GM12878 (cell line): ENCODE measurements around the gene GRK1. TPM values are rescaled to one million over a fixed set of nuclear protein-coding genes. Genes with fewer than 3 reads are reported as not detected.

Experiments used
- ATAC-seq: fragments of 200-7000 bp; cut with Tn5 transposase; 3 replicates; pipeline ENCODE4 v1.9.1; 2020; ENCODE audit warnings: mild to moderate bottlenecking, moderate library complexity
- BruUV-seq: library from RNA; stranded (reverse); fragments of 400-500 nt; replicated peaks from 2 replicates; lab custom pipeline; 2021; lab: Mats Ljungman, UMichigan
- CTCF ChIA-PET: fragments of 300-600 bp; sonication (Branson Sonifier 250); formaldehyde crosslinking; extraction: SDS; loops from one replicate; lab custom pipeline; 2021; ENCODE audit warnings: inconsistent platforms; lab: Yijun Ruan, JAX
- POLR2A ChIA-PET: fragments of 350-600 bp; formaldehyde crosslinking; extraction: SDS; loops from one replicate; lab custom pipeline; 2021; ENCODE audit warnings: inconsistent platforms; lab: Charles Lee
- RAD21 ChIA-PET: fragments of 300-600 bp; sonication (Branson Sonifier 250); formaldehyde crosslinking; loops from one replicate; lab custom pipeline; 2023; ENCODE audit warnings: antibody characterized with exemption; ENCODE audit not compliant: unreplicated experiment; lab: Charles Lee
- SMC1A ChIA-PET: fragments of 300-600 bp; sonication (Branson Sonifier 250); formaldehyde crosslinking; loops from one replicate; lab custom pipeline; 2023; ENCODE audit not compliant: unreplicated experiment, uncharacterized antibody; lab: Charles Lee
- DNase-seq: peaks from one replicate; pipeline ENCODE4 v3.0.0-alpha.2; 2011; ENCODE audit warnings: low read depth, low spot score
- FAIRE-seq: peaks from 3 replicates; lab custom pipeline; 2011; peaks lifted over from hg19 to GRCh38; lab: Jason Lieb, UNC
- H2AFZ ChIP-seq: 2 replicates; pipeline ENCODE4 v1.6.0; 2011; ENCODE audit warnings: low read depth, low read length, control low read depth; ENCODE audit not compliant: control insufficient read depth
- H3K27ac ChIP-seq: 2 replicates; pipeline ENCODE4 v1.5.1; 2011; ENCODE audit warnings: control low read depth; ENCODE audit not compliant: control insufficient read depth, insufficient read depth
- H3K27me3 ChIP-seq, 2 experiments: replicated peaks in 1 of 2; 2 replicates each; pipeline versions ENCODE4 v1.6.0 to v1.6.1; 2011; ENCODE audit warnings: low read length in 1 of 2; ENCODE audit not compliant: control insufficient read depth in 2 of 2, insufficient read depth in 2 of 2
- H3K36me3 ChIP-seq, 2 experiments: 2 replicates each; pipeline ENCODE4 v1.5.1; 2011; ENCODE audit warnings: low read length in 1 of 2; ENCODE audit not compliant: control insufficient read depth in 2 of 2, insufficient read depth in 2 of 2
- H3K4me1 ChIP-seq: 2 replicates; pipeline ENCODE4 v1.6.1; 2011; ENCODE audit warnings: mild to moderate bottlenecking, low read length, moderate library complexity, mixed read lengths; ENCODE audit not compliant: control insufficient read depth, insufficient read depth
- H3K4me2 ChIP-seq: 2 replicates; pipeline ENCODE4 v1.6.0; 2011; ENCODE audit warnings: control low read depth; ENCODE audit not compliant: control insufficient read depth, insufficient read depth
- H3K4me3 ChIP-seq: fragments of 200-600 bp; sonication (generic); 2 replicates; pipeline ENCODE4 v1.5.1; 2016
- H3K79me2 ChIP-seq: 2 replicates; pipeline ENCODE4 v1.6.0; 2011; ENCODE audit warnings: low read length; ENCODE audit not compliant: control insufficient read depth, insufficient read depth
- H3K9ac ChIP-seq: 2 replicates; pipeline ENCODE4 v1.8.0; 2011; ENCODE audit warnings: low read length, control low read depth, mixed read lengths; ENCODE audit not compliant: control insufficient read depth, insufficient read depth
- H3K9me3 ChIP-seq: replicated peaks from 3 replicates; pipeline ENCODE4 v1.5.1; 2011; ENCODE audit warnings: mild to moderate bottlenecking, low read length; ENCODE audit not compliant: control insufficient read depth, insufficient read depth
- H4K20me1 ChIP-seq: 2 replicates; pipeline ENCODE4 v1.6.0; 2011; ENCODE audit not compliant: control insufficient read depth, insufficient read depth
- BACH1 ChIP-seq: fragments of 450-650 bp; IDR thresholded peaks from 2 replicates; pipeline ENCODE4 v1.6.1; 2017; ENCODE audit warnings: mild to moderate bottlenecking, borderline replicate concordance
- CREM ChIP-seq: IDR thresholded peaks from 2 replicates; pipeline ENCODE4 v1.6.1; 2014; ENCODE audit warnings: antibody characterized with exemption, low read depth
- GATAD2B ChIP-seq: fragments of 450-650 bp; conservative IDR thresholded peaks from 2 replicates; pipeline ENCODE4 v1.6.1; 2017; ENCODE audit warnings: low read depth, mild to moderate bottlenecking, moderate library complexity
- HDGF ChIP-seq: fragments of 450-650 bp; IDR thresholded peaks from 2 replicates; pipeline ENCODE4 v1.6.1; 2016; ENCODE audit warnings: antibody characterized with exemption
- NFYA ChIP-seq: IDR thresholded peaks from 2 replicates; pipeline ENCODE4 v1.6.1; 2011; ENCODE audit warnings: low read depth, mild to moderate bottlenecking, low read length, improper control_type of control experiment, borderline replicate concordance
- POLR2AphosphoS2 ChIP-seq: IDR thresholded peaks from 2 replicates; pipeline ENCODE4 v1.6.1; 2011; ENCODE audit warnings: low read depth, mild to moderate bottlenecking, low read length, improper control_type of control experiment, moderate library complexity
- TAF1 ChIP-seq: IDR thresholded peaks from 2 replicates; pipeline ENCODE4 v1.6.1; 2011; ENCODE audit warnings: mild to moderate bottlenecking, low read depth, low read length, borderline replicate concordance
- TBL1XR1 ChIP-seq: IDR thresholded peaks from 2 replicates; pipeline ENCODE4 v1.6.1; 2012; ENCODE audit warnings: low read depth, low read length, improper control_type of control experiment
- WGBS: methylation state at CpG from one replicate; pipeline ENCODE4 v1.1.6; 2016; ENCODE audit warnings: low lambda C conversion rate; ENCODE audit not compliant: insufficient replicate concordance, insufficient coverage; ENCODE audit errors: missing lambda C conversion rate; 5-methylcytosine and 5-hydroxymethylcytosine counted together
- in situ Hi-C: fragments of 300-500 bp; cut with MboI; formaldehyde crosslinking; loops from 9 replicates; pipeline ENCODE4 v1.14.3; 2018; ENCODE audit warnings: mixed read lengths
- intact Hi-C: fragments of 100-400 bp; cut with micrococcal nuclease; formaldehyde crosslinking; loops from one replicate; pipeline ENCODE4 v1.14.2; 2022; ENCODE audit not compliant: unreplicated experiment
- polyA plus RNA-seq, 11 experiments: library from polyadenylated mRNA; depleted of rRNA in 4 of 11; unstranded in 6 of 11; stranded (reverse) in 5 of 11; fragments of >200 nt; fragmentation: Nextera tagmentation in 4 of 11; fragmentation: Illumina TruSeq in 1 of 11; extraction: Ambion mirVana in 4 of 11; extraction: Trizol in 1 of 11; gene quantifications; 1 replicate in 1 of 11; 2 replicates in 10 of 11; pipeline versions ENCODE4 v1.2.1 to v1.2.3, GENCODE V29; 2011 to 2016; ENCODE audit warnings: inconsistent platforms in 2 of 11, missing spikeins in 2 of 11, low read depth in 1 of 11
- total RNA-seq, 4 experiments: library from RNA; depleted of rRNA in 3 of 4; stranded (reverse); fragments of >200 nt in 3 of 4; fragmentation: Illumina TruSeq in 1 of 4; extraction: Trizol in 1 of 4; gene quantifications; 2 replicates each; pipeline versions ENCODE4 v1.2.1 to v1.2.3, GENCODE V29; 2013 to 2021
- TF ChIP-seq, protein P1 (sequence below): IDR thresholded peaks from 2 replicates; pipeline ENCODE4 v1.6.1; 2011; ENCODE audit warnings: low read depth, mild to moderate bottlenecking, low read length, moderate library complexity, borderline replicate concordance; ENCODE audit errors: extremely low read depth
- TF ChIP-seq, protein P2 (sequence below): IDR thresholded peaks from 2 replicates; pipeline ENCODE4 v1.6.1; 2012; ENCODE audit warnings: low read length, inconsistent platforms
- TF ChIP-seq, protein P3 (sequence below): fragments of 450-650 bp; IDR thresholded peaks from 2 replicates; pipeline ENCODE4 v1.6.1; 2016; ENCODE audit warnings: mild to moderate bottlenecking, moderate library complexity, borderline replicate concordance
- TF ChIP-seq, protein P4 (sequence below): fragments of 450-650 bp; IDR thresholded peaks from 2 replicates; pipeline ENCODE4 v1.6.1; 2018; ENCODE audit warnings: mild to moderate bottlenecking, low read depth, moderate library complexity; ENCODE audit not compliant: partially characterized antibody
- TF ChIP-seq, protein P5 (sequence below): IDR thresholded peaks from 2 replicates; pipeline ENCODE4 v1.6.1; 2011; ENCODE audit warnings: mild to moderate bottlenecking, low read depth, low read length, moderate library complexity; ENCODE audit not compliant: insufficient replicate concordance

The GRK1 gene
- total and polyA plus RNA-seq, 10 of the 15 experiments (the other 5 are each of a cell fraction or from before 2014, with no cell fraction given) = under 0.01 to 0.04 TPM; not detected in 8

DNA sequence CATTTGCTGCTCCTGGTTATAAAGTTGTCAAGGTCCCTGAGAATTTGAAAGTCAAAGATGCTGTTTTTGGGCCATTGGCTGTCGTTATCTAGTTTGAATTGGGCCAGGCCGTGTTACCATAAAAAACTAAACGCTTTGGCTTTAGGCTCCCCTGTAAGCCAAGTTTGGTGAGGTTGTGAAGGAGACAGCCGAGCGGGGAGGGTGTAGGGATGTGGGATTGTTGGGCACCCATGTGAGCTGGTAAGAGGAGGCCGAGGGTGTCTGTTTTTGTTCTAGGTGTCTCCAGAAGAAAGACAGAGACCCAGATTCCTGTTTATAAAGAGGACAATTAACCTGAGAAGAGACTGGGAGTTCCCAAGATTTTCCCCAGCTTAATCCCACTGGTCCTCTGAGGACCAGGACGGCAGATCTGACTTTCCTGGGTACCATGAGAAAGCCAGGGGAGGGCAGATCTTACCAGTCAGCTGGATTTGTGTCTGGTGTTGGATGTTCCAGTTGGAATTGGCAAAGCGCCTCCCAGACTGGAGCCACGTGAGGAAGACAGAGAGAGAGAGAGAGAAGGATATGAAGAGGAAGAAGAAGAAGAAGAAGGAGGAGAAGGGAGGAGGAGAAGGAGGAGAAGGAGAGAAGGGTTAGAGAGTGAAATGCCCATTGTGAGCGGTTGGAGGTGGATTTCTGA, 117.1 kb downstream of the GRK1 start:
- Histone ChIP-seq H3K9ac (no peak overlapping the region), H3K9me3 (no peaks in the 10 kb centered on the region), H3K27me3 (no peaks in the 10 kb centered on the region; a peak in 2 of 4 replicates), H2AFZ (no peak overlapping the region), H3K27ac (no peak overlapping the region), H3K4me3 (no peak overlapping the region), H3K4me1 (no peaks in the 10 kb centered on the region), H3K36me3 (no peaks in the 10 kb centered on the region), H3K4me2 (no peak overlapping the region), H3K79me2 (no peaks in the 10 kb centered on the region), H4K20me1 (no peaks in the 10 kb centered on the region)
- CTCF ChIA-PET = no interaction called here
- SMC1A ChIA-PET = no interaction called here
- DNase-seq (no peak), ATAC-seq (no peak), FAIRE-seq (no peak)
- BruUV-seq = no TSS peak
- 12% methylated on average over 10 of the region's 10 CpGs for WGBS
- POLR2A ChIA-PET = no interaction called here
- intact Hi-C loops = no loop called here
- in situ Hi-C loops = no loop called here
- TF ChIP-seq TAF1 (no peak), CREM (no peak), BACH1 (no peak), NFYA (no peak), HDGF (no peak), POLR2AphosphoS2 (no peak), GATAD2B (no peak), TBL1XR1 (no peak)
- TF ChIP-seq, protein P1, sequence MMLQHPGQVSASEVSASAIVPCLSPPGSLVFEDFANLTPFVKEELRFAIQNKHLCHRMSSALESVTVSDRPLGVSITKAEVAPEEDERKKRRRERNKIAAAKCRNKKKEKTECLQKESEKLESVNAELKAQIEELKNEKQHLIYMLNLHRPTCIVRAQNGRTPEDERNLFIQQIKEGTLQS = no peak
- TF ChIP-seq, protein P2, sequence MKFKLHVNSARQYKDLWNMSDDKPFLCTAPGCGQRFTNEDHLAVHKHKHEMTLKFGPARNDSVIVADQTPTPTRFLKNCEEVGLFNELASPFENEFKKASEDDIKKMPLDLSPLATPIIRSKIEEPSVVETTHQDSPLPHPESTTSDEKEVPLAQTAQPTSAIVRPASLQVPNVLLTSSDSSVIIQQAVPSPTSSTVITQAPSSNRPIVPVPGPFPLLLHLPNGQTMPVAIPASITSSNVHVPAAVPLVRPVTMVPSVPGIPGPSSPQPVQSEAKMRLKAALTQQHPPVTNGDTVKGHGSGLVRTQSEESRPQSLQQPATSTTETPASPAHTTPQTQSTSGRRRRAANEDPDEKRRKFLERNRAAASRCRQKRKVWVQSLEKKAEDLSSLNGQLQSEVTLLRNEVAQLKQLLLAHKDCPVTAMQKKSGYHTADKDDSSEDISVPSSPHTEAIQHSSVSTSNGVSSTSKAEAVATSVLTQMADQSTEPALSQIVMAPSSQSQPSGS = no peak
- TF ChIP-seq, protein P3, sequence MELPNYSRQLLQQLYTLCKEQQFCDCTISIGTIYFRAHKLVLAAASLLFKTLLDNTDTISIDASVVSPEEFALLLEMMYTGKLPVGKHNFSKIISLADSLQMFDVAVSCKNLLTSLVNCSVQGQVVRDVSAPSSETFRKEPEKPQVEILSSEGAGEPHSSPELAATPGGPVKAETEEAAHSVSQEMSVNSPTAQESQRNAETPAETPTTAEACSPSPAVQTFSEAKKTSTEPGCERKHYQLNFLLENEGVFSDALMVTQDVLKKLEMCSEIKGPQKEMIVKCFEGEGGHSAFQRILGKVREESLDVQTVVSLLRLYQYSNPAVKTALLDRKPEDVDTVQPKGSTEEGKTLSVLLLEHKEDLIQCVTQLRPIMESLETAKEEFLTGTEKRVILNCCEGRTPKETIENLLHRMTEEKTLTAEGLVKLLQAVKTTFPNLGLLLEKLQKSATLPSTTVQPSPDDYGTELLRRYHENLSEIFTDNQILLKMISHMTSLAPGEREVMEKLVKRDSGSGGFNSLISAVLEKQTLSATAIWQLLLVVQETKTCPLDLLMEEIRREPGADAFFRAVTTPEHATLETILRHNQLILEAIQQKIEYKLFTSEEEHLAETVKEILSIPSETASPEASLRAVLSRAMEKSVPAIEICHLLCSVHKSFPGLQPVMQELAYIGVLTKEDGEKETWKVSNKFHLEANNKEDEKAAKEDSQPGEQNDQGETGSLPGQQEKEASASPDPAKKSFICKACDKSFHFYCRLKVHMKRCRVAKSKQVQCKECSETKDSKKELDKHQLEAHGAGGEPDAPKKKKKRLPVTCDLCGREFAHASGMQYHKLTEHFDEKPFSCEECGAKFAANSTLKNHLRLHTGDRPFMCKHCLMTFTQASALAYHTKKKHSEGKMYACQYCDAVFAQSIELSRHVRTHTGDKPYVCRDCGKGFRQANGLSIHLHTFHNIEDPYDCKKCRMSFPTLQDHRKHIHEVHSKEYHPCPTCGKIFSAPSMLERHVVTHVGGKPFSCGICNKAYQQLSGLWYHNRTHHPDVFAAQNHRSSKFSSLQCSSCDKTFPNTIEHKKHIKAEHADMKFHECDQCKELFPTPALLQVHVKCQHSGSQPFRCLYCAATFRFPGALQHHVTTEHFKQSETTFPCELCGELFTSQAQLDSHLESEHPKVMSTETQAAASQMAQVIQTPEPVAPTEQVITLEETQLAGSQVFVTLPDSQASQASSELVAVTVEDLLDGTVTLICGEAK = no peak
- TF ChIP-seq, protein P4, sequence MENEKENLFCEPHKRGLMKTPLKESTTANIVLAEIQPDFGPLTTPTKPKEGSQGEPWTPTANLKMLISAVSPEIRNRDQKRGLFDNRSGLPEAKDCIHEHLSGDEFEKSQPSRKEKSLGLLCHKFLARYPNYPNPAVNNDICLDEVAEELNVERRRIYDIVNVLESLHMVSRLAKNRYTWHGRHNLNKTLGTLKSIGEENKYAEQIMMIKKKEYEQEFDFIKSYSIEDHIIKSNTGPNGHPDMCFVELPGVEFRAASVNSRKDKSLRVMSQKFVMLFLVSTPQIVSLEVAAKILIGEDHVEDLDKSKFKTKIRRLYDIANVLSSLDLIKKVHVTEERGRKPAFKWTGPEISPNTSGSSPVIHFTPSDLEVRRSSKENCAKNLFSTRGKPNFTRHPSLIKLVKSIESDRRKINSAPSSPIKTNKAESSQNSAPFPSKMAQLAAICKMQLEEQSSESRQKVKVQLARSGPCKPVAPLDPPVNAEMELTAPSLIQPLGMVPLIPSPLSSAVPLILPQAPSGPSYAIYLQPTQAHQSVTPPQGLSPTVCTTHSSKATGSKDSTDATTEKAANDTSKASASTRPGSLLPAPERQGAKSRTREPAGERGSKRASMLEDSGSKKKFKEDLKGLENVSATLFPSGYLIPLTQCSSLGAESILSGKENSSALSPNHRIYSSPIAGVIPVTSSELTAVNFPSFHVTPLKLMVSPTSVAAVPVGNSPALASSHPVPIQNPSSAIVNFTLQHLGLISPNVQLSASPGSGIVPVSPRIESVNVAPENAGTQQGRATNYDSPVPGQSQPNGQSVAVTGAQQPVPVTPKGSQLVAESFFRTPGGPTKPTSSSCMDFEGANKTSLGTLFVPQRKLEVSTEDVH = no peak
- TF ChIP-seq, protein P5, sequence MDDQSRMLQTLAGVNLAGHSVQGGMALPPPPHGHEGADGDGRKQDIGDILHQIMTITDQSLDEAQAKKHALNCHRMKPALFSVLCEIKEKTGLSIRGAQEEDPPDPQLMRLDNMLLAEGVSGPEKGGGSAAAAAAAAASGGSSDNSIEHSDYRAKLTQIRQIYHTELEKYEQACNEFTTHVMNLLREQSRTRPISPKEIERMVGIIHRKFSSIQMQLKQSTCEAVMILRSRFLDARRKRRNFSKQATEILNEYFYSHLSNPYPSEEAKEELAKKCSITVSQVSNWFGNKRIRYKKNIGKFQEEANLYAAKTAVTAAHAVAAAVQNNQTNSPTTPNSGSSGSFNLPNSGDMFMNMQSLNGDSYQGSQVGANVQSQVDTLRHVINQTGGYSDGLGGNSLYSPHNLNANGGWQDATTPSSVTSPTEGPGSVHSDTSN = no peak
- RAD21 ChIA-PET = no interaction called here
